Stimulated activated CD4-positive, alpha-beta T cell treated with anti-CD3 and anti-CD28 coated beads, Interleukin-15, amount 100 ng/mL, for 24 hours (primary cell): ENCODE measurements around the gene TLR10.
"Not testable (repeated sequence)": the region's sequence is repeated elsewhere in the genome, so short reads cannot be mapped to it uniquely, and the experiment has no call there.

Experiments
- DNase-seq: peaks from one replicate; pipeline ENCODE4 v3.0.0-alpha.2; 2020

Gene TLR10

DNA sequence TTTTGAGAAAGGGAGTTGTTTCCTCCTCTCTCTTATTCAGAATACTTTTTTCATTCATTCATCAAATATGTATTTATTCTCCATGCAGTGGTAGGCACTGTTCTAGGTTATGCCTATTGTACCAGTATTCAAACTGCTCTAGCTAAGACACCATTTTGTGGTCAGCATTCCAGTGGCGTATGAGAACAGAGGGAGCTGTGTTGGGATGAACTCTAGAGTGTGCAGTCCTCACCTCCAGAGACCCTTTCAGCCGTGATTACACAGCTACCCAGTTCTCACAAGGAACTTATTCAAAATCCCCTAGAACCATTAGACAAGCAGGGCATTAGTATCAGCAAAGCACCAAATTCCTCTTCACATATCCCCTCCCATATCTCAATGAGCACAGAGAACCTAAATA, 17.6 kb upstream of the TLR10 start:
- DNase-seq = no peak

DNA sequence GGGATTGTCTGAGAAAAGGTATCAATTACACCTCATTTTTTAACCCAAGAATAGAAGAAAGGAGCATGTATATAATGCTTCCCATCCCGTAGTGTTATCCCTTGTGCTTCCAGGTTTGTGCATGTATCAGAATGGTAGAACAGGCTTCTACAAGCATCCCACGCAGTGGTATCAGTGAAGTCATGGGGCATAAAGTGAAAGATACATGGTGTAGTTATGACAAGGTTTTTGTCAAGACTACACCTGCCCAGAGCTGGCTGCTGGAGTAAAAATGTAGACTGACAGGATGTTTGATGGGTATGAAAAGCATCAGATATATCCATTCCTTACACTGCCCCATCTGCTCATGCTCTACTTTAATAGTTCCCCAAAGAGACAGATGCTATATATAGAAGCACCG, 12.3 kb upstream of the TLR10 start:
- no peak for DNase-seq

DNA sequence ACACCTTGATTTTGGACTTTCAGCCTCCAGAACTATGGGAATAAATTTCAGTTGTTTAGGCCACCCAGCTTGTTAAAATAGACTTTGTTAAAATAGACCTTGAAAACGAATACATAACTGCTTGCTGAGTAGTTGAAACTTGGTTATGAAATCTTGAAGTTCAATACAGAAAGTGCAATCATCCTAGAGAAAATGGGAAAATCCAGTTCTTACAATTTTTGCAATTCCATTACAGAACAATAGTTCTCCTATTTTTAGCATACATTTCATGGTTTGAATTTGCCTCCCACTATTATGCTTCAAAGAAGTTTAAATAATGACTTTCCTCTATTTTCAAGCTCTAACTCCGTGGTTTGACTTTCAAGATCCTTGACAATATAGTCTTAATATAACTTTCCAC, 11.3 kb upstream of the TLR10 start:
- no peak for DNase-seq

DNA sequence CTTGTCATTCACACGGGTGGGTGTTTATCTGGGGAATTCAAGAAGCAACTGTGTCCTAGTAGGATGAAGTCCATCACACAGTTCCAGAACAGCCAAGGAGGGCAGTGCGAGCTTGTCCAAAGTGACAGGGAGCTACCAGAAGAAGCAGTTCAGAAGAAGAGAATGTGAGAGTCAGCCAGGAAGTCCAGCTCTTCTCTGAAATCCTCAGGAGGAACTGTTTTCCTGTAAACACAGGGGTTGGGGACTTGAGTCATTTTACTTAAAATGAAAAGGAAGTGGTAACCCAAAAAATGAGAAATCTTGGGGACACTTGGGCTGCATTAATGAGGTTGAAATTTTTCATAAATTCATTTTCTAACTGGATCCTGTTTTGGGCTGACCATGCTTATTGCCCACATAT, 8.2 kb upstream of the TLR10 start:
- DNase-seq = no peak

DNA sequence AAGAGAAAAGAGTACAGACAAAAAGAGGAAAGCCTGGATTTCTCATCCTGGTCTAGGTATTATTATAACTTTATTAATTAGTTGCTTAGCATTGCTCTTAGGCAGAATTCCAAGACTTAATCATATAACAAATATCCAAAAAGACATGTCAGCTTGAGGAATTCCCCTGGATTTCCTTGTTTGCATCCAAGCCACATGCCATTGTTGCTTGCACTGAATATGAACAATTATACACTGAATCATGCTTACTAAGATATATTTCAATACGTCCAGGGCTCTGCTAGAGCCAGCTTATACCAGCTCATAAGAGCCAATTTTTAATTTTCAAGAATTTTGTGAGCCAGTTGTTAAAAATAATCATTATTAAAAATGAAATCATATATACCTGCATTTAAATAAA, 5.5 kb upstream of the TLR10 start:
- DNase-seq = no peak

DNA sequence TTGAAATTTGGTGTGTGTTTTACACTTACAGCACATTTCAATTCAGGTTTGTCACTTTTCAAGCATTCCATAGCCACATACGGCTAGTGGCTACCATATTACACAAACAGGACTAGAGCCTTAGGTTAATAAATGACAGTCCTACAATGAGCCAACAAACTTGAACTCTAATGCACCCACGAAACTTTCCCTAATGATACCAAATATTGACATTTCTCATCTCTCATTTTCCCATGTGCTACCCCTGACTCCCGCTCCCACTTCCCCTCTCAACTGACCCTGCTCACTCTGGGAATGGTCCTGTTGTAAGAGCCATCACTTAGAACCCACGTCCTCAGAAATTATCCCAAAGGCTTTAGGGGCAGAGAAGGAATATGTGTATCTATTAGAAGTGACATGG, 4.9 kb upstream of the TLR10 start:
- DNase-seq = no peak

DNA sequence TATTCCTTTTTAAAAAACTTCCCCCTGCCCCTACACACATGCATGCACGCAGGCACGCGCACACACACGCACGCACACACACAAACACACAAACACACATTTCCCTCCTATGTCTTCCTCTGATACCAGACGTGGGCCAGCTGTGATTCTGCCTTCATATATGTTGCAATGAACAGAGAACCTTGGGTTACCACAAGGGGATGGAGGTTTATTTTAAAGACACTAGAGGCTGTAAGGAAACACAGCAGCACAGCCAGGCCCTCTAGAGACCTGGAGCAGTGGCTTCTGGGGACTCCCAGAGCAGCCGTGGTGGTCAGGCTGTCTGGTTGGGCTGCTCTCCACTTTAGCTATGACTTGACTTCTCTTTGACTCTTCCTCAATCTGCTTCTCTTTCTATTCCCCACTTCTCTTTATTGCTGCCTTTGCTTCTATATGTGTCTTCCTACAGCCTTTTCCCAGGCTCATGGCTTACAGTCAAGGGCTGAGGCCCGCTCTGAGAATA, 3.2 kb upstream of the TLR10 start:
- no peak for DNase-seq

DNA sequence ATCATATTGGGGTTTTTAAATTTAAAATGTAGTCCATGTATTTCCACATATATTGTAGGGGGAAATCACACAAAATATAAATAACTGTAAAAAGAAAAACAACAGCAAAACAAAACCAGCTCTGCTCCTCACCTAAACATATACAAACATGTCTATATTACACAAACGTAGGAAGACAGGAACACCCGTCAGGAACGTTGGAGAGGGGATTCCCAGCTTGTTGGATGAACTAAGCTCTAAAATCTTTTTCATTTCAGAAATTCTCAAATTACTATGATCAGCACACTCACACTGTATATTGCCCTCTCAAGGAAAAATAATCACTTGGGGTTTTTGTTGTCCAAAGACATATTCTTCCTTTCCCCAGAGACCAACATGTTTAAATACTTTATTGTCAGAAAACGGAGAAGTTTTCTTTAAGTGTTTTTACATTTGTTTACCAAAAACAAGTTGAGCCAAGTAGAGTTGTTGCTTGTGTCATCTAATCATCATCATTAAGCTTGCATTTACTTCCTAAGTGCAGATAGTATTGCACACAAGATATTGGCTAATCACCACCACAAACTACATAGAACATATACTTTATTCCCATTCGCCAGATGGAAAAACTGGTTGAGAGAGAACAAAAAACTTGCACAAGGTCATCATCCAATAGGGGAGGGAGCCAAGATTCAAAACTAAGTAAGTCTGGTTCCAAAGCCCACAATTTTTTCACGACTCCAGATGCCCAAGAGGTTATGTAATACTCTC, 2.4 kb upstream of the TLR10 start:
- DNase-seq = no peak

DNA sequence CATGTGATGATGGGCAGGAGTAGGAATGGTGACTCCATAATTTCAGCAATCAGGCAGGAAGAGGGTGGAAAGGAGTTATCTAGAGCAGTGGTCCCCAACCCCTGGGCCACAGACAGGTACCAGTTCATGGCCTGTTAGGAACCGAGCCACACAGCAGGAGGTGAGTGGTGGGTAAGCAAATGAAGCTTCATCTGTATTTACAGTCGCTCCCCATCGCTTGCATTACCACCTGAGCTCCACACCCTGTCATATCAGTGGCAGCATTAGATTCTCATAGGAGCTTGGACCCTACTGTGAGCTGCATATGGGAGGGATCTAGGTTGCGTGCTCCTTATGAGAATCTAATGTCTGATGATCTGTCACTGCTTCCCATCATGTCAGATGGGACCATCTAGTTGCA, 1.4 kb upstream of the TLR10 start:
- no peak for DNase-seq

DNA sequence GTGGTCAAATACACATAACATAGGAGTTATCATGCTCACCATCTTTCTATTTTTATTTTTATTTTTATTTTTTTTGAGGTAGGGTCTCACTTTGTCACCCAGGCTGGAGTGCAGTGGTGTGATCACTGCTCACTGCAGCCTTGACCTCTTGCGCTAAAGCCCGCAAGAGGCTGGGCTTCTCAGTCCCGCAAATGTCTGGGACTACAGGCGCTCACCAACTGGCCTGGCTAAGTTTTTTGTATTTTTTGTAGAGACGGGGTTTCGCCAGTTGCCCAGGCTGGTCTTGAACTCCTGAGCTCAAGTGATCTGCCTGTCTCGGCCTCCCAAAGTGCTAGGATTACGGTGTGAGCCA, 295 bp upstream of the TLR10 start:
- no peak for DNase-seq

DNA sequence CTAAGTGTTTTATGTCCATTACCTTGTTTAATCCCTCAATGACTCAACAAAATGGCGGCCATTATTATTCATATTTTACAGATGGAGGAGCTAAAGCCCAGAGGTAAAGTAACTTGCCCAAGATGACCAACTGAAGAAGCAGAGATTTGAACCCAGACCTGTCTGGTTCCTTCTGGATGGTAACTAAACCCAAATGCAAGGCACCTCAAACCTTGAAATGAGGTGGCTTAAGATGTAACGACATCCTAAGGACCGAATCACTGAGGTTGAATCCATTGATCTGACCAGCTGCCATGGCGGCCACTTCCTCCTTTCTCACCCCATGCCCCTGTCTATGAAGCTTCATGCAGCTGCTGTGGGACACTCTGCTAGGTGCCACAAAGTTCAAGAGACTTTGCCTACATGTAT, 932 bp downstream of the TLR10 start:
- DNase-seq = no peak

DNA sequence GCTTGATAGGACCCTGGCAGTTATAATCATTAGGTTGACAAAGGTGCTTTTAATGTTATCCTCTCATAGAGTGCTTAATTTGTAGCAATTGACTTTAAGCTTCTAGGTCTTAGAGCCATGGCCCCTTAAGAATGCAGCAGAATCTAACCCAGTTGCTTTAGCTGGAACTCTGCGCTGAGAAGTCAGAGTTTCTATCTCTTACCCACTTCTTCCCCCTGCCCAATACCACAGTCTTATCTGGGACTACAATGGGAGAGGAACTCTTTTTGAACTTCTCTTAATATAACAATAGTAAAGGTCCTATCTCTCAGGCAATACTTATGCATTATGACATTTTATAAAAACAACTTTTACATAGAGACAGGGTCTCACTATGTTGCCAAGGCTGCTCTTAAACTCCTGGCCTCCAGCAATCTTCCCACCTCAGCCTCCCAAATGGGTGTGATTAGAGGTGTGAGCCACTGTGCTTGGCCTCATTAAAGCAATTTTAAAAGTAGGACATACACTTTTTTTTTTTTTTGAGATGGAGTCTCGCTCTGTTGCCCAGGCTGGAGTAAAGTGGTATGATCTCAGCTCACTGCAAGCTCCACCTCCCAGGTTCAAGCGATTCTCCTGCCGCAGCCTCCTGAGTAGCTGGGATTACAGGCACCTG, 1.8 kb downstream of the TLR10 start:
- no peak for DNase-seq

DNA sequence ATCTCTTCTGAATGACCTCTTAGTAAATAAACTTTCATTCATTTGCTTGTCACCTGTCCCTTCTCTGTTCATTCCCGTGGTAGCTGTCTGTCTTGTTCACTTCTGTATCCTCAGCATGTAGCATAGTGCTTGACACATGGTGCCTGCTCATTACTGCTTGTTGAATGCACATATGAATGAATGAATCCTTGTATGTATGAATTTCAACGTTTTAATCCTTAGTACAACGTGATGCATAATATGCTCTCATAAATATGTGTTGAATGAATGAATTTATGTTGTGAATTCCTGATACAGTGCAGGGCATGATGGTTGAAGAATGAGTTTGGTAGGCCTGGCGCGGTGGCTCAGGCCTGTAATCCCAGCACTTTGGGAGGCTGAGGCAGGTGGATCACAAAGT, 3.0 kb downstream of the TLR10 start:
- no peak for DNase-seq

DNA sequence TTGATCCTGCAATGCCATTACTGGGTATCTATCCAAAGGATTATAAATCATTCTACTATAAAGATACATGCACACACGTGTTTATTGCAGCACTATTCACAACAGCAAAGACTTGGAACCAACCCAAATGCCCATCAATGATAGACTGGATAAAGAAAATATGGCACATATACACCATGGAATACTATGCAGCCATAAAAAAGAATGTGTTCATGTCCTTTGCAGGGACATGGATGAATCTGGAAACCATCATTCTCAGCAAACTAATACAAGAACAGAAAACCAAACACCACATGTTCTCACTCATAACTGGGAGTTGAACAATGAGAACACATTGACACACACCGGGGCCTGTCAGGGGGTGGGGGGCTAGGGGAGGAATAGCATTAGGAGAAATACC, 4.9 kb downstream of the TLR10 start:
- DNase-seq = not testable (repeated sequence)

DNA sequence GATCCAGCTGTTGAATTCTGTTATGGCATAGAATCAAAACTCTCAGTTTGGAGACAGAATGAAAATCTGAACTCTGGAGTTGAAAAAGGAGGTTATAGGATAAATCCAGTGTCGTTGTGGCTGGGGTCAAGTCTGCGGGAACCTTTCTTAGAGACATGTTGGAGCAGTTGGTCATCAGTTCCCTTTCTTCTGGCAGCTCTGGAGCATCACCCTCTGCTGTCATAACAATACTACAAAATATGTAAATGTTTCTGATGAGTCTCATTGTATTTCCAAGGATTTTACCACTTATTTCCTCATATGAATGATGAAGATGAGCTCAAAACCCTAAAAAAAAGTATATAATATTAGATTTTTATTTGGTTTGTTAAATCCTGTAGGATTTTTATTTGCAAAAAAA, 7.5 kb downstream of the TLR10 start:
- no peak for DNase-seq

DNA sequence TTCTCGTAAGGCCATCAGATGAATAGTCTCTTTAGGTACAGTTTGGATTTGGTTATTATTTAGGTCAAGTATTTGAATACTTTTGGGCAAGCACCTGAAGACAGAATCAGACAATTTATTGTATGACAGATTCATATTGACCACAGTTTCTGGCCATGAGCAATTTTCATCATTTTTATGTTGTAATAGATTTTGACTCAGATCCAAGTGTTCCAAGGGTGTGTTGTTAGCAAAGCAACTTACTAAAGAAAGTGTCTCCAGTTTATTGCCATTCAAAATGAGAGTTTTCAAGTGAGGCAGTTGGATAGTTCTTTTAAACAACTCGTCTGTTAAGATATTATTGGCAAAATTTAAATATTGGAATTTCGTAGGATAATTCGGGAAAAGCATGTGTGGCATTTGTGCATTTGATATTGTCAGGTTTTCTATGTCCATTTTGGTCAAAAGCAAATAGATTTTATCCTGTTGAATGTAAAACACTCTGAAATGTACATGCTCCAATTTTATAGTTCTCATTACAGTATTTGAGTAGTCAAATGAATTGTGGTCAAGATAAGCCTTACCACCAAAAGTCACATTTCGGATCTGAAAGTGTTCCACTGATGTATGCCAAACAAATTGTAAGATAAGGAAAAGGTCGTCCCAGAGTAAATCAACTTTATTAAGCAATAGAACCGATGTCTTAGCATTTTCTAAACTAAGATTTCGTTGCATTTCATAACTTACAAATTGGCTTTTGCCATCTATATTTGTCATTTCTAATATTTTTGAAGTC, 8.4 kb downstream of the TLR10 start:
- DNase-seq = no peak

DNA sequence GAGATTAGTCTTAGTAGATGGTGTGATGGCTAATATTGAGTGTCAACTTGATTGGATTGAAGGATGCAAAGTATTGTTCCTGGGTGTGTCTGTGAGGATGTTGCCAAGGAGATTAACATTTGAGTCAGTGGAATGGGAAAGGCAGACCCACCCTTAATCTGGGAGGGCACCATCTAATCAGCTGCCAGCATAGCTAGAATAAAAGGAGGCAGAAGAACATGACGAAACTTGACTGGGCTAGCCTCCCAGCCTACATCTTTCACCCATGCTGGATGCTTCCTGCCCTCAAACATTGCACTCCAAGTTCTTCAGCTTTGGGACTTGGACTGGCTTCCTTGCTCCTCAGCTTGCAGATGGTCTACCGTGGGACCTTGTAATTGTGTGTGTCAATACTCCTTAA, 12.5 kb downstream of the TLR10 start:
- not testable (repeated sequence) for DNase-seq

DNA sequence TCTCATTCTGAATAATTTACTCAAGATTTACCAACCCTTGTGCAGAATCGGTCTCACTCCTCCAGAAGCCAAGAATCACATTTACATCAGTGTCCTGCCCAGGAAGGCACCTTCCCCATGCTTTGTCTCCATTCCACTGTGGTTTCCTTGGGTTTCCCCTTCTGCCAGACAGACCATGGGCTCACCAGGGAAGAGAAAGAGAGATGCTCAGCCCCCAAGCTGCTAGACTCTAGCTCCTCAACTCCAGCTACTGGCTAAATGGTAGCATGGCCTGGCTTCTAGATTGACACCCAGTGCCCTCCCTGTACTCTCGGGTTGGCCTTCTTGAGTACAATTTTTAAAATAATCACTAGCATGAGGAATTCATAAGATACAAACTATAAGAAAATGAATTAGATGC, 12.9 kb downstream of the TLR10 start:
- no peak for DNase-seq

DNA sequence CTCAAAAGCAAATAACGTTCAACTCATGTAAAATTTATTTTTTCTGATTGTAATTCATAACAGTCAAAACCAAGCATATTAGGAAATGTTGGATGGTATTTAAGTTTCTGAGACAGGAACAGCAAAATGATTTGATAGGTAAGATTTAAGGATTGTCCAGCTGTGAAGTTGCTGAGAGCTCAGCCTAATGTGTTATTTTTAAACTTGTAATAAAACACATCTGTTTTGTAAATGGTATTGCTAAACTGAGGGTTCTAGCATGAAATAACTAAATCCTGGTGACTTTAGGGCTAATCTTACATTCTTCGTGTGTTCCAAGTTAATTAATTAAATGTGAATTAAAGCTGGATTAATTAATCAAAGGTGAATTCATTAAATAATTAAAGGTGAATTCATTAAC, 13.3 kb downstream of the TLR10 start:
- DNase-seq = no peak

DNA sequence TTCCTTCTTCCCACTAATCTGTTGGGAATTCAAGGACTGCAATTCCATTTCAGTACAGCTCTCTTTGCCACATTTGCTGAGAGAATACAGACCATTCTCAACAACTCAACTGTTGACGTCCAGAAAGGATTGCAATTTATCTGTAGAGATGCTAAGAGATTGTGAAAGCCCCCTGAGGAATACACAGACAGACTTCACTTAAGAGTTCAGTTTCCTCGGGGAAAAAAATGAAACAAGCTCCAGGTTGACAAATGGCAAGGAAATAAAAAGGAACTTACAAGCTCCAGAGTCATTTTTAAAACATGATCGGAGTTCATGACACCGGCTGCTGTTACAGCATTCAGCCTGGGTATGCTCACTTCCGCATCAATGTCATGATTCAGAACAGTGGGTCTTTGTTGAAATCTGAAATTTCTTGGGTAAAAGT, 13.8 kb downstream of the TLR10 start:
- no peak for DNase-seq

DNA sequence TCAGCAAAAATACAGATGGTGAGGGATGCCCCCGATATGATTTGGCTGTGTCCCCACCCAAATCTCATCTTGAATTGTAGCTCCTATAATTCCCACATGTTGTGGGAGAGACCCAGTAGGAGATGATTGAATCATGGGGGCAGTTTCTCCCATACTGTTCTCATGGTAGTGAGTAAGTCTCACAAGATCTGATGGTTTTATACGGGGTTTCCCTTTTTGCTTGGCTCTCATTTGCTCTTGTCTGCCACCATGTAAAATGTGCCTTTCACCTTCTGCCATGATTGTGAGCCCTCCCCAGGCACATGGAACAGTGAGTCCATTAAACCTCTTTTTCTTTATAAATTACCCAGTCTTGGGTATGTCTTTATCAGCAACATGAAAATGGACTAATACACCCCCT, 15.8 kb downstream of the TLR10 start:
- not testable (repeated sequence) for DNase-seq

DNA sequence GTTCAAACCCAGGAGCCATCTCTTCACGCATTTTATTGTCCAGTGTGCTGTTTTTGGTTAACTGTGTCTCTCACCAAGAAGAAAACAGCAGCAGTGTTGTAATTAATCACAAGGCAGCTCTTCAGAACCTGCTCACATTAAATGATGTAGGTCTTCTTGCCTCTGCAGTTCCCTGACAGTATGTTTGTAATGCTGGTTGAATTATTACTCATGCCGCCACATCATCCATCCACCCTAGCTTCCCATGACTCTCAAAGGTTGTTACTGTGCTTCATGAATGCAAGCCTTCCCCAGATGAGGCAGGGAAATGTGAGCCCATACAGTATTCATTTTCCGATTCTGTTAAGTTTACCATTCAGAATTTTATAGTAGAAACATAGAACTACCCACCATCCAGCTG, 17.4 kb downstream of the TLR10 start:
- DNase-seq = no peak

DNA sequence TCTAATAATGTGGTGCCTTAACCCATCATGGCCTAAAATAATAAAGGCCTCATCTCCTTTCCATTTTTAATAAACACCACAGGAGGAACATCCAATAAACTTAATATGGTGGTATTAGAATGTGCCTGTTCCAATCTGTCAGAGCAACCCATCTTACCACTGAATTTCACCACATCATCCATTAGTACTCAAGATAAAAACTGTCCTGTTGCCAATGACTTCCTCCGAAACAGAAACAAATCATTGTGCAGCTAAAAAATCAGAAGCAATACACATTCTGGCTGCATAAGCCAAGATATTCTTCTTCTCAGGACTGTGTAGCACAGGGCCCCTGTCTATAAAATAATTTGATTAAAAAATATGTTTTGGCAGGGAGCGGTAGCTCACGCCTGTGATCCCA, 18.5 kb downstream of the TLR10 start:
- DNase-seq = no peak

DNA sequence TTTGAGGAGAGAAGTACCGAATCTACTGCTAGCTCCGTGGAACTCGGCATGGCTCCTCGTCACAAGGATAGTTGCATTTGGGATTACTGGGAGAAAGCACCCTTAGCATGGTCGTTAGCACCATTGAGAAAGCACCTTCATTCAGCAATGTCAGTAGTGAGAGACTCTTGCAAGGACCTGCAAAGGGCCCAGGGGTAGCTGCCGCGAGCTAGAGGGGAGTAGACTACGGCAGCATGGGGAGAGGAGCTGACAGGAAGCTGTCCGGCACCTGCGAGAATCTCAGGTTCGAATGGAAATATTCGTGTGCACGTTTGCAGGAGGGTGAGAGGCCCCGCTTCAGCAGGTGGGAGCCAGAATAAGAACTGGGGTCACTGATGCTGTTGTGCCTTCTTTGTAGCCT, 20.2 kb downstream of the TLR10 start:
- DNase-seq = no peak
